K562 (cell line): Measurements from ENCODE around the gene PPP4C.
A peak's percentile ranks its signal among the peaks of the same experiment; 100 is the strongest.

Source experiments
- ATF1 ChIP-seq, 2 experiments: fragments of 450-650 bp in 1 of 2; IDR thresholded peaks; 2 replicates each; pipeline ENCODE4 v1.6.1; 2016; ENCODE audit warnings: missing compliant biosample characterization in 1 of 2, missing genetic modification characterization in 1 of 2
- ATF3 ChIP-seq, 2 experiments: fragments of 450-650 bp in 1 of 2; sonication (generic) in 1 of 2; formaldehyde crosslinking in 1 of 2; IDR thresholded peaks in 1 of 2; conservative IDR thresholded peaks in 1 of 2; 2 replicates each; pipeline versions ENCODE4 v1.6.1 to v1.8.1; 2016 to 2023; ENCODE audit warnings: mild to moderate bottlenecking in 2 of 2, moderate library complexity in 2 of 2, inconsistent platforms in 1 of 2, missing genetic modification reagents in 1 of 2
- BDP1 ChIP-seq: IDR thresholded peaks from 3 replicates; pipeline ENCODE4 v1.6.1; 2011; ENCODE audit not compliant: insufficient read length, insufficient read depth
- CEBPB ChIP-seq: fragments of 450-650 bp; IDR thresholded peaks from 2 replicates; pipeline ENCODE4 v1.6.1; 2016; ENCODE audit warnings: missing genetic modification characterization, missing compliant biosample characterization
- IRF9 ChIP-seq: fragments of 450-650 bp; IDR thresholded peaks from 2 replicates; pipeline ENCODE4 v1.6.1; 2016; ENCODE audit warnings: missing biosample characterization, missing genetic modification characterization
- KAT7 ChIP-seq: sonication (generic); formaldehyde crosslinking; IDR thresholded peaks from 2 replicates; pipeline ENCODE4 v1.8.0; 2022; ENCODE audit warnings: missing genetic modification reagents, mild to moderate bottlenecking, borderline replicate concordance
- NR2C1 ChIP-seq, 2 experiments: fragments of 450-650 bp; IDR thresholded peaks; 2 replicates each; pipeline ENCODE4 v1.6.1; 2017; ENCODE audit warnings: mild to moderate bottlenecking in 2 of 2, antibody characterized with exemption in 1 of 2, inconsistent platforms in 1 of 2, missing compliant biosample characterization in 1 of 2, missing genetic modification characterization in 1 of 2
- SAFB2 ChIP-seq: fragments of 200-400 bp; formaldehyde crosslinking; IDR thresholded peaks from 2 replicates; pipeline ENCODE4 v1.6.1; 2018; ENCODE audit warnings: borderline replicate concordance, low read length, low read depth, moderate library complexity; ENCODE audit not compliant: severe bottlenecking
- ZC3H11A ChIP-seq: IDR thresholded peaks from 2 replicates; pipeline ENCODE4 v1.6.1; 2012; ENCODE audit warnings: low read depth, low read length, improper control_type of control experiment
- TF ChIP-seq, protein P1 (sequence below), 3 experiments: IDR thresholded peaks in 2 of 3; conservative IDR thresholded peaks in 1 of 3; 2 replicates each; pipeline ENCODE4 v1.5.1; 2011 to 2012; ENCODE audit warnings: low read length in 3 of 3, mild to moderate bottlenecking in 3 of 3, control low read depth in 2 of 3, improper control_type of control experiment in 1 of 3, inconsistent platforms in 1 of 3, low read depth in 1 of 3, mixed read lengths in 1 of 3, moderate library complexity in 1 of 3; ENCODE audit not compliant: insufficient read depth in 2 of 3

DNA sequence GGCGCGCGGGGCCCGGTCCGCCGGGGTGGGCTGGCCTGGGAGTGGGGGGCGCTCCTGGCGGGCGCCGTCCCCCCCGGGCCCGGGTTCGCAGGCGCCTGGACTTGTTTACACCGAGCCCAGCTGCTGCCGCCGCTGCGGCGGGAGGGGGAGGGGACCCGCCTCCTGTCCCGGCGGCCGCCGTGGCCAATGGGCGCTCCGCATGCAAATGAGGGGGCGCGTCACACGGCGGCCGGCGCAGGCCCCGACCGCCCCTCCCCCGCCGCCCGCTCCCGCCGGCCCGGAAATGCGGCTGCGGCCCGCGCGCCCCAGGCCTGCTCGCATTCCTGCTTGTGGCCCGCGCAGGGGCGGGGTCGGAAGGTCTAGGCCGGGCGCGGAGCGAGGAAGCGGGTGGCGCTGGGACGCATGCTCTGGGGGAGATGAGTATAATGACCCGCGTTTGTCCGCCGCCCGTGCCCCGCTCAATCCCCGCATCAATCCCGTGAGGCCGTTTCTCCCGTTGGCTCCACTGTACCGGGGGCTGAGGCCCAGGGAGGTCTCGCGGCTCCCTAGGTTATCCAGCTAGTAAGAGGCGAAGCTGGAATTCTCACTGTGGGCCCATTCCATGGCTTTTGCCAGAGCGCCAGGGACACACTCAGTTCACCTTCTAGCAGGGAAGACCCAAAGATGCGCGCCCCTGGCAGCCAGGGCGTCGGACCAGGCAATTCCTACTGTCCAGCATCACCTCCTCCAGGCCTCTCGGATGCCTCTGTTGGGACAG is 20.5 kb downstream of the PPP4C start, which contains the start of gene YPEL3:
- no peak for TF ChIP-seq IRF9 (tag)
- TF ChIP-seq, protein P1, sequence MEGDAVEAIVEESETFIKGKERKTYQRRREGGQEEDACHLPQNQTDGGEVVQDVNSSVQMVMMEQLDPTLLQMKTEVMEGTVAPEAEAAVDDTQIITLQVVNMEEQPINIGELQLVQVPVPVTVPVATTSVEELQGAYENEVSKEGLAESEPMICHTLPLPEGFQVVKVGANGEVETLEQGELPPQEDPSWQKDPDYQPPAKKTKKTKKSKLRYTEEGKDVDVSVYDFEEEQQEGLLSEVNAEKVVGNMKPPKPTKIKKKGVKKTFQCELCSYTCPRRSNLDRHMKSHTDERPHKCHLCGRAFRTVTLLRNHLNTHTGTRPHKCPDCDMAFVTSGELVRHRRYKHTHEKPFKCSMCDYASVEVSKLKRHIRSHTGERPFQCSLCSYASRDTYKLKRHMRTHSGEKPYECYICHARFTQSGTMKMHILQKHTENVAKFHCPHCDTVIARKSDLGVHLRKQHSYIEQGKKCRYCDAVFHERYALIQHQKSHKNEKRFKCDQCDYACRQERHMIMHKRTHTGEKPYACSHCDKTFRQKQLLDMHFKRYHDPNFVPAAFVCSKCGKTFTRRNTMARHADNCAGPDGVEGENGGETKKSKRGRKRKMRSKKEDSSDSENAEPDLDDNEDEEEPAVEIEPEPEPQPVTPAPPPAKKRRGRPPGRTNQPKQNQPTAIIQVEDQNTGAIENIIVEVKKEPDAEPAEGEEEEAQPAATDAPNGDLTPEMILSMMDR (IDR thresholded peaks at IDR 0.05 in 2 of 3, conservative IDR thresholded peaks at IDR 0.05 in 1 of 3; ENCODE audit: insufficient read depth in 2 of 3, low read depth in 1 of 3, low read length in 3 of 3), result no peak
- no peak for TF ChIP-seq SAFB2
- no peak for TF ChIP-seq CEBPB
- TF ChIP-seq ZC3H11A, result no peak
- TF ChIP-seq ATF1 (CRISPR knock-in tag; IDR thresholded peaks at IDR 0.05), result no peak
- TF ChIP-seq ATF1 (tag; IDR thresholded peaks at IDR 0.05), result peak; percentile 29; the same call in 1 of the 2 replicates
- TF ChIP-seq NR2C1 (IDR thresholded peaks at IDR 0.05), result no peak
- TF ChIP-seq NR2C1 (tag; IDR thresholded peaks at IDR 0.05), result no peak
- no peak for TF ChIP-seq BDP1
- no peak for TF ChIP-seq KAT7
- no peak for TF ChIP-seq ATF3 (IDR thresholded peaks at IDR 0.05)
- TF ChIP-seq ATF3 (CRISPR knock-in tag; conservative IDR thresholded peaks at IDR 0.05), result no peak
